GM21717 (cell line): Measurements from ENCODE around the gene P2RX7.
"Not testable (repeated sequence)": the region's sequence is repeated elsewhere in the genome, so short reads cannot be mapped to it uniquely, and the experiment has no call there.

Experiments
- ATAC-seq: cut with Tn5 transposase; IDR thresholded peaks from one replicate; pipeline ENCODE4 v1.9.1; 2021; ENCODE audit warnings: mild to moderate bottlenecking, moderate library complexity; ENCODE audit not compliant: unreplicated experiment

The P2RX7 gene

GRCh38 chr12:121170151-121170550 is 37.5 kb downstream of the P2RX7 start:
- ATAC-seq: no peak

- no peak for ATAC-seq
These were observed 38.1 kb downstream of the P2RX7 start for GRCh38 chr12:121170611-121171260.

GRCh38 chr12:121172145-121172544 is 39.5 kb downstream of the P2RX7 start:
- no peak for ATAC-seq

- no peak for ATAC-seq
These were observed 42.9 kb downstream of the P2RX7 start for GRCh38 chr12:121175383-121176119.

- ATAC-seq: no peak
These were observed 44.3 kb downstream of the P2RX7 start for GRCh38 chr12:121176826-121177529.

GRCh38 chr12:121181181-121181580 is 48.5 kb downstream of the P2RX7 start:
- ATAC-seq: no peak

- ATAC-seq: no peak
These were observed 49.7 kb downstream of the P2RX7 start for GRCh38 chr12:121182222-121182893.

- ATAC-seq: no peak
These were observed 51.7 kb downstream of the P2RX7 start for GRCh38 chr12:121184425-121184824.

- no peak for ATAC-seq
These were observed 52.6 kb downstream of the P2RX7 start for GRCh38 chr12:121184984-121185889.

- ATAC-seq: no peak
These were observed 54.1 kb downstream of the P2RX7 start for GRCh38 chr12:121186826-121187225.

- ATAC-seq: no peak
These were observed 54.8 kb downstream of the P2RX7 start for GRCh38 chr12:121187501-121187900.

- no peak for ATAC-seq
These were observed 55.6 kb downstream of the P2RX7 start for GRCh38 chr12:121188227-121188626.

GRCh38 chr12:121189131-121189530 is 56.5 kb downstream of the P2RX7 start:
- ATAC-seq: no peak

GRCh38 chr12:121189619-121190155 is 57.0 kb downstream of the P2RX7 start:
- no peak for ATAC-seq

GRCh38 chr12:121190523-121191031 is 57.9 kb downstream of the P2RX7 start:
- no peak for ATAC-seq

- no peak for ATAC-seq
These were observed 58.5 kb downstream of the P2RX7 start for GRCh38 chr12:121191151-121191550.

GRCh38 chr12:121196902-121197301 is 64.2 kb downstream of the P2RX7 start:
- ATAC-seq: no peak

GRCh38 chr12:121198949-121199348 is 66.3 kb downstream of the P2RX7 start:
- no peak for ATAC-seq

- not testable (repeated sequence) for ATAC-seq
These were observed 68.5 kb downstream of the P2RX7 start for GRCh38 chr12:121201140-121201539.
